GM18907 (cell line): ENCODE measurements around the gene GJB5.

Source experiments
- ATAC-seq: cut with Tn5 transposase; IDR thresholded peaks from one replicate; pipeline ENCODE4 v1.9.1; 2021; ENCODE audit warnings: mild to moderate bottlenecking, moderate library complexity; ENCODE audit not compliant: unreplicated experiment

The GJB5 gene

DNA sequence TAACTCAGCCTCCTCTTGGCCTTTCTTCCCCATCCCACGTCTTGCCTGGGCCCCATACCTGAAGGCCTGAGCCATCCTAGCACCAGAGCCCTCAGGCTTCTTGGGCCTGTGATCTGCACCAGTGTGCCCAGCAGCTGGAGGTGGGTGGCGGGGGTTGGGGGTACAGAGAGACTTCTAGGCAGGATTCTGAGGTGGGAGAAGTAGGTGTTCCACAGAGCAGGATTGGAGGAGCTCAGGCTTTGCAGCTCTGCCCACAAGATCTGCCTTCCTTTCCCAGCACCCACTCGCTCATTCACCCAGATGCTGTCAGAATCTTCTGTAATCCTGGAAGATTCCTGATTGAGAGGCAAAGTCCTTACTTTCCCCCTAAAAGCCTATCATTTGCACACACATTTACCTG, 10.0 kb upstream of the GJB5 start:
- ATAC-seq, result no peak

DNA sequence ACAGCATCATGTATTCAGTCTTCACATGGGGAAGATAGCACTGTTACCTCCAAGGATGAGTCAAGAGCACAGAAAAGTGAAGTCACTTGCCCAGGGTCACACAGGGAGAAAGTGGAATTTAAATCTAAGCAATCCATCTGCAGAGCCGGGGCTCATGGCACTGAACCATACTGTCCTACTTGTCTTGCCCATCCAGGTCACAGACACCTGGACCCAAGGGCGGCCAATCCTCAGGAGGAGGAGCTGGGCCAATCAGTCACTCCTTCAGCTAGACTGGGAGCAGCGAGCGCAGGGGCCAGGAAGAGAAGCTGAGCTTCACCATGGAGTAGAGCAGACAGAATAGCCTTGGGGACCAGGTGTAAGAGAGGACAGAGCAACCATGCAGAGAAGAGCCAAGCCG, 9.2 kb upstream of the GJB5 start:
- no peak for ATAC-seq

DNA sequence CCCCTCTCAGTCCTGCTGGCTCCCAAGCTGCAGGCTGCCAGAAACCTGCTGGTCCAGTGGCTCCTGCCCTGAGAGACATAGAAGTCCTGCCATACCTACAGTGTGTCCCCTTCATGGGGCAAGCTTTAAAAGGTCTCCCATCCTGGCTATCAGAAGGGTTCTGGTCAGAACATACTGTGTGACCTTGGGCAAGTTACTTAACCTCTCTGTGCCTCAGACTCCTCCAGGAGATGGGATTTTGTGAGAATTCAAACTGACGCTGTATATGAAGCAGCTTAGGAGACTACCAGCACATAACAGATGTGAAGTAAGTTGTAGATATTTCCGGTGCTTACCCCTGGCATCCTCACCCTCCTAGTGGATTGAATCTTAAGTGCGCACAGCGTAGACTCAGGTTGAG, 8.7 kb upstream of the GJB5 start:
- ATAC-seq, result no peak

DNA sequence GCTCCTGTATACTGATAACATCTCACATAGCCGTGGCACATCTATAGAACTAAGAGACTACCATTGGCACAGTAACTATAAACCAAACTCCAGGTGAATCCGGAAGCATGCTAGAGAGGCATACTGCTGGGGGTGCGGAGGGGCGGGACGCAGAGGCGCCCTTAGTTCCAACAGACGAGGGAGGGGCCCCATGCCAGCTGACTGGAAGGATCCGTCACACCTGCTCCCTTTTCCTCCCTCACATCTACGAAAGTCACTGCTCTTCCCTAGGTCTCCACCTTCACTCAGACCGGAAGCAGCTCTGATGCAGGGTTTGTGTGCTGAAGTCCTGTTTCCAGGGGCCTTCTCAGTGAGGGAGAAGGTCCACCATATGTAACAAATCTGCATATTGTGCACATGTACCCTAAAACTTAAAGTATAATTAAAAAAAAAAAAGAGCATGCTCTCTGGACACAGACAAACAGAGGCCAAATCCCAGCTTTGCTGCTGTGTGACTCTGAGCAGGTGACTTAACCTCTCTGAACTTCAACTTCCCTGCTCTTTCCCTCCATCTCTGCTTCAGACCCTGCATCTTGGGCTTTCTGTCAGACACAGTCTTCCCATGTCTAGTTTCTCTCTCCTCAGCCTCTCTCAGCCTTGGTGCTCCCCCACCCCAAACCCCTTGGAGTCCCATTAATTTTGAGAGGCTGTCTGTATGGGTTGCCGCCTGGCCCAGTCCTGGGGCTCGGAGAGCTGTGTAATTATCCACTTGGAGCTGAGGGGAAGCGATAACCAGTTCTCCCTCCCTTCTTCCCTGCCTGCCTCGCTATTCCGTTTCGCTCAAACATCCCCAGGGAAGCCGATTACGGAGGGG, 7.8 kb upstream of the GJB5 start:
- no peak for ATAC-seq

DNA sequence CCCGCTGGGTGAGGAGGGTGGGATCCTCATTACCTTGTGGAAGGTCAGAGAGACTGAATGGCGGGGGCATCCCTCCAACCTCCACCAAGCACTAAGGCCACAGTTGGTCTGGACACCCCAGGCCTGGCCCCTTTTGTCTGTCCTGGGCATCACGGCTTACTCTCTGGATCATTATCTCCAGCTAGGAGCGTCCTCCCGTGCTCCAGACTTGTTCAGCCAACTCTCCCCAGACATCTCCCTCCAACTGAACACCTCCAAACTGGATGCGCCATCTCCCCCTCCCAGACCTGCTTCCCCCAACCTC, 7.3 kb upstream of the GJB5 start:
- ATAC-seq, result no peak

DNA sequence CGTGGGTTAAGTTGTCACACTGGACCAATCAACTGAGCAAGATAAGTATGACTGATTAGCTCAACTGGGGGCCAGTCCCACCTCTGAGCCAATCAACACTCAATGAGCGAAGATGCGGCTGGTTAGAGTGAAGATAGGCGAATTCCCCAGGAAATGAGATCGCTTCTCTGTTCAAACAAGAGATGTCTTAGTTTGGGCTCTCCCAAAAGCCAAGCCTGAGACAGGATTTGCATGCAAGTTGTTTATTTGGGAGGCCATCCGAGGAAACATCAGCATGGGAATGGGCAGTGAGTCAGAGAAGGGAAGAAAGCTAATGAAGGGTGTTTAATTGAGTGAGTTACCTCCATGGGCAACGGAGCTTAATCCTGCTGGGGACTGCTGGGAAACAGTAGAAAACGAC, 4.9 kb upstream of the GJB5 start:
- ATAC-seq, result no peak

DNA sequence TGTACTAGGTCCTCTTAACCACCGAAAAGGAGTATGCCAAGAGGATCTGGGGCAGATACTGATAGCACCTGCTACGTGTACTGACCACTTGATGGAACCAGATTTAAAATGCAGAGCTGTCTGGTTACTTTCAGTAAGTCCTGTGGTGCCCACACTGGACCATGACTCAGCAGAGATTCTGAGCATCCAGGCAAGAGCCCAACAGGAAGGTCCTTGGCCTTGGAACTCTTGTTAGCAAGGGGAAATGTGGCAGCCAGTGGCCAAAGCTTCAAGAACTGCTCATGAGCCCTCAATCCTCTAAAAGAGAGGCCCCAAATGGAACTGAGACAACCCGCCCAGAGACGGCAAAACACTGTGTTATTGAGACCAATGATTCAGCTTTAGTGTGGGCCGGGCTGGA, 4.2 kb upstream of the GJB5 start:
- no peak for ATAC-seq

DNA sequence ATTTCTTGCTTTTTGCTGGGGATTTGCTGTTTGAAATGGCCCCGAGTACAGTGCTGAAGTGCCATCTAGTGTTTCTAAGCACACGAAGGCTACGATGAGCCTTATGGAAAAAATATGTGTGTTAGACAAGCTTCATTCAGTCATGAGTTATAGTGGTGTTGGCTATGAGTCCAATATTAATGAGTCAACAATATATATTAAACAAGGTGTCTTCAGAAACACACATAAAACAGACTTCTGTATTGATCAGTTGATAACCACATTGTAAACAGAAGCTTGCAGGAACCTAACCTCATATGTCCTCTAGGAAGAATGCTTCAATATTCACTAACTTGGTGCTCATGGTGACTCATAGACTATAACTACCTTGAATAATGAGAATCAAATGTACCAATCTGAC, 1.7 kb upstream of the GJB5 start:
- ATAC-seq, result no peak

DNA sequence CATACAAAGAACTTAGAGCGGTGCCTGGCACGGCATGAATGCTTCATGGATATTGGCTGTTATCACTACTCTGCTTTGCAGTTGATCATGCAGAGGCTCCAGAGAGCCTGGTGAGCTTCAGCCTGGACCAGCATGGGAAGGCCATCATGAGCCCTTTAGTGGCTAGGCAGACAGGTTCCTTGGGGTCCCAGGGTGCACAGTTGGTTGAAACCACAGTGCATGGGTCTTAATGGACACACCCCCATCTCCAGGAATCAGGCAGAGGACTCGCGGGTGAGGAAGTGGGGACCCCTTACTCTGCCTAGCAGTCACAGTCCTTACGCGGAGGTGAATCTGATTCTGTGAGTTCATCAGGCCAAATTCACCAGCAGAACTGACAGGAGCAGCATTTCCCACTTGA, 1.1 kb downstream of the GJB5 start:
- ATAC-seq, result no peak

DNA sequence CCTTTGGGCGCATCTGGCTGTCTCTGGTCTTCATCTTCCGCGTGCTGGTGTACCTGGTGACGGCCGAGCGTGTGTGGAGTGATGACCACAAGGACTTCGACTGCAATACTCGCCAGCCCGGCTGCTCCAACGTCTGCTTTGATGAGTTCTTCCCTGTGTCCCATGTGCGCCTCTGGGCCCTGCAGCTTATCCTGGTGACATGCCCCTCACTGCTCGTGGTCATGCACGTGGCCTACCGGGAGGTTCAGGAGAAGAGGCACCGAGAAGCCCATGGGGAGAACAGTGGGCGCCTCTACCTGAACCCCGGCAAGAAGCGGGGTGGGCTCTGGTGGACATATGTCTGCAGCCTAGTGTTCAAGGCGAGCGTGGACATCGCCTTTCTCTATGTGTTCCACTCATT, 2.5 kb downstream of the GJB5 start:
- no peak for ATAC-seq

DNA sequence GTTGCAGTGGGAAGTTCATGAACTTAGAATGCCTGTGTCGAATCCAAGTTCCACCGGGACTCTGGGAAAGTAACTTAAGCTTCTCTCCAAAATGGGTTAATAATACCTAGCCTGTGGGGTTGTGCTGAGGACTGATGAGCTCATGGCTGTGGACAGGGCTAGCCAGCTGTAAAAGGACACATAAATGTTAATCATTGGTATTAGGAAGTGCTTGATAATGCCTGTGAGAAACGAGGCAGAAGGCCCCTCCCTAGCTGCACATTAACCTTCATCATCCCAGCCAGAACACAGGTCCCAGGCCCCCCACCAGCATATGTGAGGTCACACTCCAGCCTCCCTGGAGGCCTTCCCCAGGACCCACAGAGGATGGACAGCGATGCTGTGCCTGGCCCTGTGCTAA, 3.9 kb downstream of the GJB5 start:
- ATAC-seq, result no peak

DNA sequence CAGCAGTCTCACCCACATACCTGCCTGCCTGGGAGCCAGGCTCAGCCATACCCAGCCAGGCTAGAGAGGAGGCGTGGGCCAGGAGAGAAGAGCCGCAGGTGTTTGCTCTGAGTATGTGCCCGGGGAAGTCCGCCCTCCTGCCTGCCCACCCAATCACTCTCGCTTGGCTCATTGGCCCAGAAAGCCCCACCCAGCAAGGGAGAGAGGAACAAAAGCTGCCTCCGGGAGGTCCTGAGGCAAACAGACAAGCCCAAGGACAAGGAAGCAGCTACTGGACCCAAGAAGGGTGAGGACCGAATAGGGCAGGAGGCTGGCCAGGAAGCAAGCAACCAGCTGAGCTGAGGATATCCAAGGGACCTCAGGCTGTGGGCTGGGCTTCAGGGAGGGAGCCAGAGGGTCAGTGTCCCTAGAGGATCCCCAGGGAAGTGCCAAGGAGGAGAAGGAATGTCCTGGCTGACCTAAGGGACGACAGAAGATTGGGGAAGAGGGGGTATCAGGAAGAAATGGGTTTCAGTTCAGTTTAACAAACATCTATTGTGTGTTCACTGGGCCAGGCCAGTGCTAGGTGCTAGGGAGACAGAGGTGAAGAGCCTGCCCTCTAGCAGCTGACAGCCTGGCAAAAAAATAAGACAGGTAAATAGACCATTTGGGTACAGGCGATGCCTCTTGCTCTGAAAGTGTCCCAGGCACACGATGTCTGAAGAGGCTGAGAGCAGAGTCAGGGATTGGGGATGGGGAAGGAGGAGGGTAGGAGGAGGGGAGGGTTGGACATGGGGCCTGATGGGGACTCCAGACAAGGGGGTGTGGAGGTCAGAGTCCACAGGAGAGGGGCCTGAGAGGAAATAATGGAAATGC, 4.9 kb downstream of the GJB5 start, which contains the start of gene GJB4:
Gene GJB4 (plus strand): TSS at position 238 of the 855 bp plus-strand sequence. CDS start 1,515 bp downstream, outside the sequence.
- no peak for ATAC-seq

DNA sequence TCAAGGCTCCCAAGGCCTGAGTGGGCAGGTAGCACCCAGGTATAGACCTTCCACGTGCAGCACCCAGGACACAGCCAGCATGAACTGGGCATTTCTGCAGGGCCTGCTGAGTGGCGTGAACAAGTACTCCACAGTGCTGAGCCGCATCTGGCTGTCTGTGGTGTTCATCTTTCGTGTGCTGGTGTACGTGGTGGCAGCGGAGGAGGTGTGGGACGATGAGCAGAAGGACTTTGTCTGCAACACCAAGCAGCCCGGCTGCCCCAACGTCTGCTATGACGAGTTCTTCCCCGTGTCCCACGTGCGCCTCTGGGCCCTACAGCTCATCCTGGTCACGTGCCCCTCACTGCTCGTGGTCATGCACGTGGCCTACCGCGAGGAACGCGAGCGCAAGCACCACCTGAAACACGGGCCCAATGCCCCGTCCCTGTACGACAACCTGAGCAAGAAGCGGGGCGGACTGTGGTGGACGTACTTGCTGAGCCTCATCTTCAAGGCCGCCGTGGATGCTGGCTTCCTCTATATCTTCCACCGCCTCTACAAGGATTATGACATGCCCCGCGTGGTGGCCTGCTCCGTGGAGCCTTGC, 6.4 kb downstream of the GJB5 start:
- ATAC-seq, result no peak

DNA sequence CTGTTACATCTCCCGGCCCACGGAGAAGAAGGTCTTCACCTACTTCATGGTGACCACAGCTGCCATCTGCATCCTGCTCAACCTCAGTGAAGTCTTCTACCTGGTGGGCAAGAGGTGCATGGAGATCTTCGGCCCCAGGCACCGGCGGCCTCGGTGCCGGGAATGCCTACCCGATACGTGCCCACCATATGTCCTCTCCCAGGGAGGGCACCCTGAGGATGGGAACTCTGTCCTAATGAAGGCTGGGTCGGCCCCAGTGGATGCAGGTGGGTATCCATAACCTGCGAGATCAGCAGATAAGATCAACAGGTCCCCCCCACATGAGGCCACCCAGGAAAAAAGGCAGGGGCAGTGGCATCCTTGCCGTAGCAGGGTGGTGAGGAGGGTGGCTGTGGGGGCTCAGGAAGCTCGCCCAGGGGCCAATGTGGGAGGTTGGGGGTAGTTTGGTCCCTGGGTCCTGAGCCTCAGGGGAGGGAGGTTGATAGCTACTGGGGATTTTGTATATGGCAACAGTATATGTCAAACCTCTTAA, 7.0 kb downstream of the GJB5 start:
- no peak for ATAC-seq

DNA sequence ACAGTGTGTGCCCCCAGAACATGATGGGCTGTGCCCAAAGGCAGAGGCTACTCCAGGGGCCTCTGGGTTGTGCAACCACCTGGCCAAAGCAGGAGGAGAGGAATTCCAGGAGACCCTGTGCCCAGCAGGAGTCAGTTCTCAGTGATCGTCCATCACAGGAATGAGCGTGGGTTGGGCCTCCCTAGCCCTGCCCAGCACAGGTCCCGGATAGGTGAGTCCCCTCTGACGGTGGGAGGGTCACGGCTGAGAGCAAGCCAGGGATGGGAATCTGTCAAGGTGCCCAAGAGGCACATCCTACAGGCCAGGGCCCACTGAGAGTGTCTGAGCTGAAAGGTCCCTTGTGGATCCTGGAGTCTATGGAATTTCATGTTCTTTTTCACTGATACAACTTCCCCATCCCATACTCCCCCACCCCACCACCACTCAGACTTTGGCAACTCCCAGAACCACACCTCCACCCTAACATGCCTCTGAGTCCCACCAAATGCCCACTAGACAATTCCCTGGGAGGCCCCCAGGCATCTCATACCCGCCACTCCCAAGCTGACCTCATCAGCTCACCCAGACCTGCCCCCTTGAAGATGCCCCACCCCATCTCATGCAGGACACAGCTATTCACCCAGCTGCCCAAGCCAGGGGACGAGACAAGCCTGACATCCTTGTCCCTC, 7.8 kb downstream of the GJB5 start:
- ATAC-seq, result no peak

DNA sequence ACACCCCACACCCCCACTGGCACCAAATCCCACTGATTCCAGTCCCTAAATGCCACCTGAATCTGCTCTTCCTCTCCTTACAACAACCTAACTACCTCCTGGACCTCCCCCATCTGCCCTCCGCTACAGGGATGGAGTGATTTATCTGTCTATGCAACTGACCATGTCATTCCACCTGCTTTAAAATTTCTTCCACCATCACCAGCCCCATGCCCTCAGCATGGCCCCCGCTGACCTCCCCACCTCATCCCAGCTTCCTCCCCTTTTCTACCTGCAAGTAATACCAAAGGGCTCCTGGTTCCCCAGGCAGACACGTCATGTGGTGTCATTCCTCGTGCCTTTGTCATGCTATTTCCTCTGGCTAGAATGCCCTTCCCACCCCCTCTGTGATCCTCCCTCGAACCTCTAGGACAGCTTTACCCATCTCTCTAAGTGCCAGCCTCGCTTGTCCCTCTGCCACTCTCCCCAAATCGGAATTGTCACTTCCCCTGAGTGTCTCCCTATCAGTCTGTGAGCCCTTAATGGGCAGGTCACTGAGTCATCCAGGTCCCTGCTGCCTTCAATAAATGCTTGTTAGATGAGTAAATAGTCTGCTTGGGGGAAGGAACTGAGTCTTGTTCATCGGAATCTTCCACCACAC, 8.4 kb downstream of the GJB5 start:
- no peak for ATAC-seq

DNA sequence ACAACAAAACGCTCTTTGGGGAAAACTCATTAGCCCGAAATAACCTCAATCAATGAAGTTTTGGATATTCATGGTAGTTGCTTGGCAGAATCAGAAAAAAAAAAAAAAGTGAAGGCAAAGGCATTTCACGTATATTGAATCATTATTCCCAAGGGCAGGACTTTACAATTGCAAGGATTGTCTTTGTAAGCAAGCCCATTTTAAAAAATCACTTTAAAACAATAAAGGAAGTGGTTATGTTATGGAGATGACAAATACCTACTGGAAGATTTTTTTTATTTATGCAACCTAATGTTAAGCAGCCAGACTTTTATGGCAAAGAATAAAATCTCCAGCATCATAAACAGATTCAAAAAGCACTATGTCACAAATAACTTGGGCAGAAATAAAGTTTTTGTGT, 14.0 kb downstream of the GJB5 start:
- ATAC-seq, result no peak

DNA sequence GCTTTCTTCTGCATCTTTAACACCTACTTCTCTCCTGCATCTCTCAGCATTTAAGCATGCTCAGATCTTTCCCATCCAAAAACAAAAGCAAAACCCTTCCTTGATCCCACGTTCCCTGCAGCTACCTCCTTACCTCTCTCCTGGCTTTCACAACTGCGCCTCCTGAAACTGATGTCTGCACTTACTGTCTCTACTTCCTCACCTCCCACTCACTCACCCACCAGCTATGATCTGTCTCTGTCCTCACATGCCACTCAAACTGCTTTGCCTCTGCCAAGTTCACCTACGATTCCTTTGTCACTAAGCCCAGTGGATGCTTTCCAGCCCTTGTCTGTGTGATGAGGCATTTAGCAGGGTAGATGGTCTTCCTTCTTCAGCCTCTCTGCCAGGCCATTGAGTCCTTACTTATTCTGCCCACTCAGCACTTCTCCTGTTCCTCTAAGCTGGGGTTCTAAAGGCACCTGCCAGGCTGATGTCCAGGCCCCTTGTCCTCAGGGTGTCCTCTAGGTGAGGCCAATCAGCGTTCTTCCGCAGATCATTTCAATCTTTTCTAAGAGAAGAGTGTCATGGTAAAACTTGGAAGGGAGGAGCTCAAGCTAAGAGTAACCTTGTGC, 16.2 kb downstream of the GJB5 start:
- ATAC-seq, result no peak

DNA sequence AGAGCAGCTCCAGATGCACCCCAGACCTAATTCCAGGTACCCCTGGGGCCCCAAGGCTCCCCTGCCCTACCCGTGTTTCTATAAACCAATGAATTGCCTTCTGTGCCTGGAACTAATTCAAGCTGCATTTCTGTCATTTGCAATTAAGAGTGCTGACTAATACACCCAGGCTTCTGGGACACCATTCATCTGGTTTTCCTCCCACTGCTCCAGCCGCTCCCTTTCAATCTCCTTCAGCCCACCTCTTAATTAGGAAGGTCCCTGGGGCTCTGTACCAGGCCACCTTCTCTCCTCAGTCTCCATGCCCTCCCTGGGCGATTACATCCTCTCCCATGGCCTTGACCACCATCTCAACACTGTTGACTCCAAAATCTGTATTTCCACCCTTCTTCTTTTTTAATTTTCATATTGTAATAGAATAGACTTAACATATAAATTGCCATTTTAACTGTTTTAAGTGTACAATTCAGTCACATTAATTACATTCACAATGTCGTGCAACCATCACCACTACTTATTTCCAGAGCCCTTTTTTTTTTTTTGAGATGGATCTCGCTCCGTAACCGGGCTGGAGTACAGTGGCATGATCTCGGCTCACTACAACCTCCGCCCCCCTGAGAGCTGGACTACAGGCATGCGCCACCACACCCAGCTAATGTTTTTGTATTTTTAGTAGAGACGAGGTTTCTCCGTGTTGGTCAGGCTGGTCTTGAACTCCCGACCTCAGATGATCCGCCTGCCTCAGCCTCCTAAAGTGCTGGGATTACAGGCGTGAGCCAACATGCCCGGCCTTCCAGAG, 16.9 kb downstream of the GJB5 start:
- ATAC-seq, result no peak
